ENCODE measurements around the gene ALPI.
A peak's percentile ranks its signal among the peaks of the same experiment; 100 is the strongest.

DNA sequence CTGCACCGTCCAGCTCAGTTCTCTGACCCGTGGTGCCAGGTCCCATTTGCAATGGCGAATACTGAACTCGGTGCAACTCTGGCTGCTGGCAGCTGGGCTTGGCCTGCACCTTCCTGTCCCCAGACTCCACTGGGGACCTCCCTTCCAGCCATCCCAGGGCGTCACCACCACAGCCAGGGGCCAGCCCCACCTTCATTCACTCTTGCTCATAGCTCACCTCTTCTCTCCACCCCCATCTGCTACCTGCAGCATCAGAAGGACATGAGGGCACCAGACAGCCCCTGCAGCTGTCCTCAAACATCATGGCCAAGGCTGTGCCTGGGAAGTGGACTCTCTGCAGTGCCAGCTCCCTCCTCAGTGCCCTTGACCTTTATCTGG is 16.2 kb upstream of the ALPI start:
- peak in 1 of 4 experiments; percentile 6 for TF ChIP-seq CTCF (IDR thresholded peaks at IDR 0.05)
- no peak for TF ChIP-seq POLR2A (IDR thresholded peaks at IDR 0.05)
- no peak for TF ChIP-seq POLR2AphosphoS5 (IDR thresholded peaks at IDR 0.05)

Data from prostate gland (tissue), 2 donors.